Measurements from ENCODE around the gene SFSWAP.
"Not testable (repeated sequence)": the region's sequence is repeated elsewhere in the genome, so short reads cannot be mapped to it uniquely, and the experiment has no call there.

Gene SFSWAP

DNA sequence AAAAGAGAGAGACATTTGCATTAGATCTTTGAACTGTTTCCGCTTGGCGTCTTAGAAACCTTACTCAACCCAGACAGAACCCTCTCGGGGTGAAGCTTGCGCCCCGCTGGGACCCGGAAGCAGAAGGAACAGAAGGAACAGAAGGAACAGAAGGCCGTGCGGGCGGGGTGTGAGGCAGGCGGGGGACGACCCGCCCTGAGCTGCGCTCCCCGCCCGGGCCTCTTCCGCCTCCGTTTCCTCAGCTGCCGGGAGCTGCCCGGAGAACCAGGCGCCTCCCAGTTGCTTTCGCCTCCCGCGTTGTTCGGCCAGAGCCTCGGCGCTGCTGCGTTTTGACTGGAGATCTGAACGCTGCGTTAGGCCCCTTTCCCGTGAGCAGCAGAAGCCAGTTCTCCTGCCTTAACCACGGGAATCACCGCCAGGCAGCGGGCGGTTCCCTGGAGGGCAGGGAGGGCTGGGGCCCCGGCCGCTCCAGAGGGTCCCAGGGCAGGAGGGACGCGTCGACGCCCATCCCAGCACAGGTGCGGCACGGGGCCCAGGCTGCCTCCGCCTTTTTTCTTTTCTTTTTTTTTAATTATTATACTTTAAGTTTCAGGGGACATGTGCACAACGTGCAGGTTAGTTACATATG, 98.0 kb downstream of the SFSWAP start:
- DNase-seq (ENCODE audit: low read depth in 3 of 3, low spot score in 1 of 3): peak in 1 of 3 donors; percentile 10

DNA sequence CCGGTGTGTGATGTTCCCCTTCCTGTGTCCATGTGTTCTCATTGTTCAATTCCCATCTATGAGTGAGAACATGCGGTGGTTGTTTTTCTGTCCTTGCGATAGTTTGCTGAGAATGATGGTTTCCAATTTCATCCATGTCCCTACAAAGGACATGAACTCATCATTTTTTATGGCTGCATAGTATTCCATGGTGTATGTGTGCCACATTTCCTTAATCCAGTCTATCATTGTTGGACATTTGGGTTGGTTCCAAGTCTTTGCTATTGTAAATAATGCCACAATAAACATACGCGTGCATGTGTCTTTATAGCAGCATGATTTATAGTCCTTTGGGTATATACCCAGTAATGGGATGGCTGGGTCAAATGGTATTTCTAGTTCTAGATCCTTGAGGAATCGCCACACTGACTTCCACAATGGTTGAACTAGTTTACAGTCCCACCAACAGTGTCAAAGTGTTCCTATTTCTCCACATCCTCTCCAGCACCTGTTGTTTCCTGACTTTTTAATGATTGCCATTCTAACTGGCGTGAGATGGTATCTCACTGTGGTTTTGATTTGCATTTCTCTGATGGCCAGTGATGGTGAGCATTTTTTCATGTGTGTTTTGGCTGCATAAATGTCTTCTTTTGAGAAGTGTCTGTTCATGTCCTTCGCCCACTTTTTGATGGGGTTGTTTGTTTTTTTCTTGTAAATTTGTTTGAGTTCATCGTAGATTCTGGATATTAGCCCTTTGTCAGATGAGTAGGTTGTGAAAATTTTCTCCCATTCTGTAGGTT, 98.8 kb downstream of the SFSWAP start:
- not testable (repeated sequence) for DNase-seq (ENCODE audit: low read depth in 3 of 3, low spot score in 1 of 3)

DNA sequence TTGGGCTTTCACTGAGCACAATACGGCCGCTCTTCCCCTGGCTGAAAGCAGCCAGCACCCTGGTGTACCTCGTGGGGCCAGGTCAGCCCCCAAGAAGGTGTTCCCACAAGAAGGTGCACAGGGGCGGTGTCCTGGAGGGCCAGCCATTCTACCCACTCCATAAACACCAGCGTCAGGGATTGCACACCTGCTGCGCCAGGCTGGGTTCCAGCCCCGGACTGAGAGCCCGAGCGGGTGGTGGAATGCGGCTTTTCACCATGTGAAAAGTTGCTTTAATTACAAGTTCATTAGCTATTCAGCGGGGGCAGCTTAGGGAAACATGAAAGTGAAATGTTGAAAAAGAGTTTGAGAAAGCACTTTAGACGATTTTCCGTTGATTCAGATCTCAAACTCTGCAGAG, 99.8 kb downstream of the SFSWAP start:
- no peak for DNase-seq (ENCODE audit: low read depth in 3 of 3, low spot score in 1 of 3)

DNA sequence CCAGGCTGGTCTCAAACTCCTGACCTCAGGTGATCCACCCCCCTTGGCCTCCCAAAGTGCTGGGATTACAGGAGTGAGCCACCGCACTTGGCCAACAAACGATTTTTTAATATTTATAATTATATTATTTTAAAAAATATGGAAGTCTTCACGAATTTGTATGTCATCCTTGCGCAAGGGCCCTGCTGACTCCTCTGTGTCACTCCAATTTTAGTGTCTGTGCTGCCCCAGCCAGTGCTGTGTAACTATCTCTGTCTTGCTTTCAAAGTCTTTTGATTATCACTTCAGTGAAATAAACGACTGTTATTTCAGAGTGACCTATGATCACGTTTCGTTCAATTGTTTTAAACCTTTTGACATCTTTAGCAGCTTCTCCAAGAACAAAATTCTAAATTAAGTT, 104.2 kb downstream of the SFSWAP start:
- DNase-seq (ENCODE audit: low read depth in 3 of 3, low spot score in 1 of 3): no peak

DNA sequence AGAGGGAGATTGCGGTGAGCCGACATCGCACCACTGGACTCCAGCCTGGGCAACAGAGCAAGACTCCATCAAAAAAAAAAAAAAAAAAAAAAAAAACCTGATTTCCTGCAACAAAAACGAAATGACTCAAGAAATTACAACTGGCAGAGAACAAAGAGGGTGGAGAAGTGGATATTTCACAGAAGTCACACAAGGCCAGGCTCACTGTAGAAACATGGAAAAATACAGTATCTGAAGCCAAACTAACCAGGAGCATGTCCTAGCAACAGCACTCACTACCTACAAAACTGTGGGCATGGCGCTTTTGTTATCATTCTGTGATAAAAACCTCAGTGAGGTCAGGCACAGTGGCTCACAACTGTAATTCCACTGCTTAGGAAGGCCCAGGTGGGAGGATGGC, 105.6 kb downstream of the SFSWAP start:
- no peak for DNase-seq (ENCODE audit: low read depth in 3 of 3, low spot score in 1 of 3)

DNA sequence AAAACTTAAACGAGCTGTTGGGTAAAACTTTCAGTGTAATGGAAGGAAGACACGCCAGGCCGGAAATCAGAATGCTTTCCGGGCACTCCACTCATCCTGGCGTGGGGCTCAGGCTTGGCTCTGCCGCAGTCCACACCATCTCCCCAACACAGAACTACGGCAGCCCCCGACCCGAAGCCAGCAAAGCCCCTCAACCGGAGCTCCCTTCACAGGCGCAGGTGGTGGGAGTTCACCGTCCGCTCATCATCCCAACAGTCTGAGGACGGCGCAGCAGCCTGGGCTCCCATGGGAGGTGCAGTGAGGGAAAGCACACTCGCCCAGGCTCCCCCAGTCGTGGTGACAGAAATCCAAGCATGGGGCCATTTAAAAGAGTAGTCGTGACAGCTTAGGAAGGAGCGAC, 106.4 kb downstream of the SFSWAP start:
- DNase-seq (ENCODE audit: low read depth in 3 of 3, low spot score in 1 of 3): no peak

DNA sequence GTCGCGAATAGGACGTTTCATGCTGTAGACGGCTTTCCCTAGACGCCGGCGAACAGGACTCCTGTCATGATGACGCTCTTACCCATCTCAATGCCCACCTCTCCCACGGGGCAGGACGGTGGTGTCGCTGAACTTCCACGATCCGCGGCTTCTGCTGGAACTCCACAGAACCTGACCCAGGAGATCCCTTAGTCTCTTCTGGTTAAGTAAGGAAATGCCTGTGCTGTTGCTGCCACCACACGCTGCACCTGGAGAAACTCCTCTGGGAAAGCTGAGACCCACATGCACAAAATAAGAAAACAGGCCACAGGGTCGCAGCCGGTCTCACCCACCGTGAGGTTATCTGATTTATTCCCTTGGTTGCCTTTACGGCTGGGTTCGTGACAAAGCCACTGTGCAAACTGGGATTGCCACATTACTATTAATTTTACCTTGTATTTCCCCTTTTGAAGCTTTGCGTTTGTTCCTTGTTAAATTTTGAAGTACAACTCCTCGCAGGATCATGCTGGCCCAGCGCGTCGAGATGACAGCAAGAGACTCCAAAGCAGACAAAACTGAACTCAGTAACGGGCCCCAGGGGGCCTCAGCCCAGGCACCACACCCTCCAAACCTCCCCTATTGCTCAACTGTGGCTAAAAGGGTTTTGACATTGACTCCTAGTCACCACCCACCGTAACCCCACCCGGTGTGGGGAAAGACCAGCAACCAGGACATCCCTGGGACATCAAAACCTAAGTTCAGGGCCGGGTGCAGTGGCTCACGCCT, 108.1 kb downstream of the SFSWAP start:
- DNase-seq (ENCODE audit: low read depth in 3 of 3, low spot score in 1 of 3): no peak

DNA sequence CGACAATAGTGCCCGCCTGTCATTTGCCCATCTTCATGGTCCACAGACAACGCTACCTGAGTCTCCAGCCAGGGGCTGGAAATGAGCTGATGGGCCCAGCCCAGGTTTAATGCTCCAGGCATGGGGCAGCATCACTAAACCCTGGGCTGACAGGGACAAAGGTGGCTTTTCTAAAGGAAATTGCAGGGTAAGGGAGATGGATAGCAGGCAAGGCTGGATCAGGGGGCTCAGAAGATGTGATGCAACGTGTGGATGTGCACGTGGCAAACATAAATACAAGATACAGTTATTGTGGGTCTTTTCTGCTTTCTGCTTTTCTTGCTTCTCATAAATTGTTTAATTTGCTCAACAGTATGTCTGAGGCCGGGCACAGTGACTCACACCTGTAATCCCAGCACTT, 113.6 kb downstream of the SFSWAP start:
- no peak for DNase-seq (ENCODE audit: low read depth in 3 of 3, low spot score in 1 of 3)

DNA sequence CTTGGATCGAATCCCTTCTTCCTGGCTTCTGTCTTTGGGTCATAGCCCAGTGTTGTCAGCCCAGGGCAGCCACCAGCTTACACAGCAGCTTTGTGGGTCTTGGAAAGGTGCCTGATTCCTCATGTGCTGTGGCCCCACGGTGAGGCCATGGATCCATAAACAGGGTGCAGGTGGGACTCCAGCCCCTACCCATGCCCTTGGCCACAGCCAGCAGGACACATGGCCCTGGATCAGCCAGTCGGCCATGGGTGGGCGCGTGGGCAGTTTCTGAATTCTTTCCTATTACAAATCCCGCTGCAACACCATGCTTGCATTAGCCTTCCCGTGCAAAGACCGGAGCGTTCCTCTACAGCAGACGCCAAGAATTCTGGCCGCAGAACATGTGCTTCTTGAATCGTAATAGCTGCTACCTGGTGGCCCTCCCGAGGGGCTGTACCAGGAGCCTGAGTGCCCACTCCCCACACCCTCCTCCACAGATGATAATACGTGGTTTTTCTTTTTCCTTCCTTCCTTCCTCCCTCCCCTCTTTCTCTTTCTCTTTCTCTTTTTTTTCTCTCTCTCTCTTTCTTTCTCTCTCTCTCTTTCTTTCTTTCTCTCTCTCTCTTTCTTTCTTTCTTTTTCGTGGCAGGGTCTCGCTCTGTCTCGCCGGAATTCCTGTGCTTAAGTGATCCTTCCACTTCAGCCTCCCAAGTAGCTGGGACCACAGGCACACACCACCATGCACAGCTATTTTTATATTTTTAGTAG, 114.4 kb downstream of the SFSWAP start:
- no peak for DNase-seq (ENCODE audit: low read depth in 3 of 3, low spot score in 1 of 3)

DNA sequence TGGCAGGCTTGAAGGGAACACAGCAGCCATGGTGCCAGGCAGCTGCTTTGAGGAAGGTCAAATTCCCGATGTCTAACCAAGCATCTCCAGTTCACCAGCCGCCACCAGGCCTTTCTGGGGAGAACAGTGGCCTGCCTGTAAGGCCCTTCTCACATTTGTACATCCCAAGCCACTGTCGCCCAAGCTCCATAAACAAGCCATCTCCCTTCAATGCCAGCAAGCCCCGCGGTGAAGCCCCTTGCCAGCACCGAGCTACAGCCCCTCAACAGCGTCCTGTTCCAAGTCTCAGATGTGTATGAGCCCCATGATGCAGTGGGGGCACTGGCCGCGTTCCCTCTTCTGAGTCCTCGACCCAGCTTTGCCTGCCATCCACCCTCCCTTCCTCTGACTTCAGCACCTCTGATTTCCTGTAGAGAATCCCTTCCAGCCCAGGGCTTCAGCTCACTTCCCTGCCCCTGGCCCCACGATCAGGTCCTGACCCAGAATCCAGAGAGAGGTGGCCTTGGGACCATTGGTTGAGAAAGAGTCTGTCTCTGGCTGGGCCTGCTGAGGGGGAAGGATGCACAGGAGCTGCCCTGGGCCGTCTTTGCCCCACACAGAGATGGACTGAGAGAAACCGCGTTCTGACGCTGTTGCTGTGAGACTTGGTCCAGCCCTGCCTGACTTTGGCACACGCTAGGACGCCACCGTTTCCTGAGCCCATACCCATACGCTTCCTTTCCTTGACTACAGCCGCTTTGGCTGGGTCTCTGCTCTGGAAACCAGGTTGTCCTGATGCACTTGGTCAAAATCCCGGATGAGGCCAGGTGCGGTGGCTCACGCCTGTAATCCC, 115.4 kb downstream of the SFSWAP start:
- DNase-seq (ENCODE audit: low read depth in 3 of 3, low spot score in 1 of 3): no peak

DNA sequence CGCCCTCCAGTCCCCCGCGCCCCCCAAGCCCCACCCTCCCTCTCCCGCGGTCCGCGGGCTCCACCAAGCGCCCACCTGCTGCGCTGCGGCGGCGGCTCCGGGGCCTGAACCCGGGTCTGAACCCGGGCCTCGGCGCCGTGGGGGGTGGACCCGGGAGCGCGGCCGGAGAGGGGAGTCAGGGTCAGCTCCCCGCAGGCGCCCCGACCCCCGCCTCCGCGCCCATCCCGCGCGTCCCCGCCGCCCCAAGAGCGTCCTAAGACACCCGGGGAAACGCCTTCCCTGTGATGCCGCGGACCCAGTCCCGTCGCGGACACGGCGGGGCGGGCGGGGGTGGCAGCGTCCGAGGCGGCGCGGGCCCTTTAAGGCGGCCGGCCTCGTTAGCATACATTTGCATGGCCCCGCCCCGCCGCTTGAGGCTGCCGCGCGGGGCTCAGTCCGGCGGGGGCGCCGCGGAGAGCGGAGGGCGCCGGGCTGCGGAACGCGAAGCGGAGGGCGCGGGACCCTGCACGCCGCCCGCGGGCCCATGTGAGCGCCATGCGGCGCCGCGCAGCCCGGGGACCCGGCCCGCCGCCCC, 117.2 kb downstream of the SFSWAP start, which contains the start of gene MMP17:
MMP17 (plus strand) TSS at position 433 of the 574 bp plus-strand sequence; CDS start at position 535, 102 bp downstream.
- no peak for DNase-seq (ENCODE audit: low read depth in 3 of 3, low spot score in 1 of 3)

DNA sequence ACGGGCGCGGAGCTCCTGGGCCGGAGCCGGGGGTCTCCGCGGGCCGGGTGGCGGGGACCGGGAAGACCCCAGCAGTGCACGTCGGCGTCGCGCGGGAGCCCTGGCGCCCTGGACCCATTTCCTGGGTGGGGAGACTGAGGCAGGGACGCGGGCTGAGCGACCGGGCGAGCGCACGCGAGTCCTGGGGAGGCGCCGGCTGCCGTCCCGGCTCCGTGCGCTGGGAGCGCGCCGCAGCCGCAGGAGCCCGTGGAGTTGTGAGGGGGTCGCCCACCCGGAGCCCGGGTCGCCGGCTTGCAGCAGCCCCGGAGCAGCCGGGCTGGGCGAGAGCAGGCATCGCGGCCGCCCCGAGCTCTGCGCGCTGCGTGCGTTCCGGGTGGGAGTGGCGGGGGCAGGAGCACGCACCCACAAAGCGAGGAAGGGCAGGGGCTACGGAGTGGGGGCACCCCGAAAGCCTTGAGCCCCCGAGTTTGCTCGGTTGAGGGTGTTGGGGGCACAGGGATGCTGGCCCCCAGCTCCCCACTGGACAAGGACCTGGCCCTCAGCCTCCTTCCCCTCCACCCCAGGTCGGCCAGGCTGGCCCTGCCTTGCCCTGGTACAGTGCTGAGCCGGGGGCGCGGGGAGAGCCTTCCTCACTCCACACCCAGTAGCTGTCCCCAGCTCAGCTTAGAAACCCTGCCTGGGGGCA, 117.9 kb downstream of the SFSWAP start:
- no peak for DNase-seq (ENCODE audit: low read depth in 3 of 3, low spot score in 1 of 3)

DNA sequence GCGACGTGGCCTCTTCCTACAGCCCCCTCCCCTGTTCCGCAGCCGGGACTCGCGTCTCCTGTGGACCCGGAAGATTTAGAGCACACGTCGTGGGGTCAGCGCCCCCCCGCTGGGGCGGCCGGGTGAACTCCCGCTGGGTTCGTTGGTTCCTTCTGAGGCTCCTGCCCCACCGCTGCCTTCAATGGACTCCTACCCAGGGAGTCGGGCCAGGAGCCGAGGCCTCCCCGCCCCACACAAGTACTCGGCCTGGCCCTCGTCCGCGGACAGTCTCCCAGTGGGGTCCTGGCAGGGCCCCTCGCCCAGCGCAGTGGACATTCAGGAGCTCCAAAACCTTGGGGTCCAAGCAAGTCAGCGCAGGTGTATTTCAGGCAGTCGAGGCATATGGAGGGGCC, 118.5 kb downstream of the SFSWAP start:
- DNase-seq (ENCODE audit: low read depth in 3 of 3, low spot score in 1 of 3): no peak

DNA sequence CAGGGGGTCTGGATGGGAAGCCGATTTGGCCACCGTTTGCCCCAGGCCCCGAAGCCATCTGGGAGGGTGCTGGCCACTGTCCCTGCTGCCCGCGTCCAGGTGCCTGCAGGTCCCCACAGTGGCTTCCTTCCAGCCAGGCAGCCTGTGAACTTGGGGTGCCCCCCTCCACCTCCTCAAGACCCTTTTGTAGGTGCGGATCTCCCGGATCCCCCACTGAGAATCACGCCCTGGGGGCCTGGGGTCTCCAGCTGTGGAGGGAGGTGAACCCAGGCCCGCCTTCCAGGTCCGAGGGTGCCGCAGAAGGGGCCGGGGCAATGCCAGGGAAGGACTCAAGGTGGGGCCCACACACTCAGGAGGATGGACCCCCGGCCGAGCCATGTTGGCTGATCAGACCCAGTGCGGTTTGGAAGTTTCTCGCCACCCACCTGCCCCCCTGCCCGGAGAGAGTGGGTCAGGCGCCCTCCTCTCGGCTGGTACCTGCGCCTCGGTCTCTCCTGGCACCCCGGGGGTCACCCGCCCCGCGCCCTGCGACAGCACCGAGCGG, 119.0 kb downstream of the SFSWAP start:
- DNase-seq (ENCODE audit: low read depth in 3 of 3, low spot score in 1 of 3): no peak

DNA sequence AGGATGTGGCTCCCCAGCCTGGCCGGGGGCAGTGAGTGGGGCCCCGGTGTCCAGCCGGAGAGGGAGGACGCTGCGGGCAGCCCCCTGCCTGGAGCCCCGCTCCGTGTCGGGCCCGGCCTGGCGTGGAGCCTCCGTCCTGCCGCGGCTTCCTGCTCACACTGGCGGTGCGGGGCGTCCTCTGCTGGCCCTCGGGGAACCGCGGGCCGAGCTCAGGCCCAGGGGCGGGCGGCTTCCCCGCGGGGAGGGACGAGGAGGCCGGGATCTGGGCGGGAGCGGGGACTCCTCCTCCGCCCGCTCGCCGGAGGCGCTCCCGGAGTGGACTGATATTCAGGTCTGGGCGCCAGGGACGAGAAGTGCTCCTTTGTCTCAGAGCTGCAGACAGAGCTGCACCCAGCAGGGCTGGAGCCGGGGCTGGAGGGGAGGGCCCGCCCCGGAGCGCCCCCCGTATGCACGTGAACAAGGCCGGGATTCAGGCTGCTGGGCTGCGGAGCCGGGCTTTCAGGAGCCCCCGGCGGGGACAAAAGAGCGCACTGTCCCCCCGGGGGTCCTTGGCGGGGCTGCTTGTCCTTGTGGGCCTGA, 119.5 kb downstream of the SFSWAP start:
- DNase-seq (ENCODE audit: low read depth in 3 of 3, low spot score in 1 of 3): no peak

DNA sequence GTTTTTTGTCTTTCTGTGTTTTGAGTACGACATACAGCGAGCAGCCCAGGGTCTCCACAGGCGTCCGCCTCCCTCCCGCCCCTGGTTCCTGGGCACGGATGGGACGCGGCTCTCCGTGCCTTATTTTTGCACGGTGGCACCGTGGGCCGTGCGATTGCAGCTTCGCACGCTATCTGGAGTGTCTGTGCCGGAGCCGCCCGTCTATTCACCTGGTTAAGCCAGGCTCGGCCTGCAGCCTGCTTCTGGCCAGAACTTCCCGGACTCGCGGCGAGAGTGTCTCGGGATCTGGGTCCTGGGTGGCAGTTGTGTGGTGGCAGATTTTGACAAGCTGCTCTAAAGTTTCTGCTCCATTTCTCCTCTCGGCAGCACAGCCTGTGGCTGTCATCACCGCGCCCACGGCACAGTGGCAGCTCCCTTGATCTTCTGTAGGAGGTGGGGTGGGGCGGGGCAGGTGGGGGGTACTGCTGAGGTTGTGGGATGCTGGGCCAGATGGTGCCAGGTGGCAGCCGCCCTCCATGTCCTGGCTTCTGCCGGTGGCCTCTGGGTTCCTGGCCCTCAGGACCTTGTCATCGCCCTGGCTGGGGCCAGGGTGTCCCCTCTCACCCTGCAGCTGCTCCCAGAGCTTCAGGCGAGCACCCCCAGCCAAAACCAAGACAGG, 120.2 kb downstream of the SFSWAP start:
- peak in 1 of 3 donors; percentile 26 for DNase-seq (ENCODE audit: low read depth in 3 of 3, low spot score in 1 of 3)

DNA sequence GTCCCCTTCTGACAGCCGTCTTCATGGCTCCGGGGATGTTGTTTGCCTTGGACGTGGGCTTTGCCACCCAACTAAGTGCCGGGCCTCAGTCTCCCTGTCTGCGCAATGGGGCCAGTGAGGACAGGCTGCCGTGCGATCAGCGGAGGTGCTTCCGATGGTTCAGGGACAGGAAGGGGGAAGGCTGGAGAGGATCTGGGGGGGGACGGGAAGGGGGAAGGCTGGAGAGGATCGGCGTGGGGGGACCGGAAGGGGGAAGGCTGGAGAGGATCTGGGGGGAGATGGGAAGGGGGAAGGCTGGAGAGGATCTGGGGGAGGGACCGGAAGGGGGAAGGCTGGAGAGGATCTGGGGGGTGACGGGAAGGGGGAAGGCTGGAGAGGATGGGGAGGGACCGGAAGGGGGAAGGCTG, 120.7 kb downstream of the SFSWAP start:
- DNase-seq (ENCODE audit: low read depth in 3 of 3, low spot score in 1 of 3): no peak

Measured in stimulated activated CD4-positive, alpha-beta T cell treated with anti-CD3 and anti-CD28 coated beads, TNF-alpha, amount 100 ng/mL, for 1 hour (primary cell).